ENCODE results near the gene FAM114A2.

GRCh38 chr5:154071799-154072413 lies 33.2 kb upstream of the FAM114A2 start:
- TF ChIP-seq, protein P1, sequence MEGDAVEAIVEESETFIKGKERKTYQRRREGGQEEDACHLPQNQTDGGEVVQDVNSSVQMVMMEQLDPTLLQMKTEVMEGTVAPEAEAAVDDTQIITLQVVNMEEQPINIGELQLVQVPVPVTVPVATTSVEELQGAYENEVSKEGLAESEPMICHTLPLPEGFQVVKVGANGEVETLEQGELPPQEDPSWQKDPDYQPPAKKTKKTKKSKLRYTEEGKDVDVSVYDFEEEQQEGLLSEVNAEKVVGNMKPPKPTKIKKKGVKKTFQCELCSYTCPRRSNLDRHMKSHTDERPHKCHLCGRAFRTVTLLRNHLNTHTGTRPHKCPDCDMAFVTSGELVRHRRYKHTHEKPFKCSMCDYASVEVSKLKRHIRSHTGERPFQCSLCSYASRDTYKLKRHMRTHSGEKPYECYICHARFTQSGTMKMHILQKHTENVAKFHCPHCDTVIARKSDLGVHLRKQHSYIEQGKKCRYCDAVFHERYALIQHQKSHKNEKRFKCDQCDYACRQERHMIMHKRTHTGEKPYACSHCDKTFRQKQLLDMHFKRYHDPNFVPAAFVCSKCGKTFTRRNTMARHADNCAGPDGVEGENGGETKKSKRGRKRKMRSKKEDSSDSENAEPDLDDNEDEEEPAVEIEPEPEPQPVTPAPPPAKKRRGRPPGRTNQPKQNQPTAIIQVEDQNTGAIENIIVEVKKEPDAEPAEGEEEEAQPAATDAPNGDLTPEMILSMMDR (conservative IDR thresholded peaks at IDR 0.05), result no peak
- no peak for TF ChIP-seq ZFX (IDR thresholded peaks at IDR 0.05)

Data from C4-2B (cell line).